Epithelial cell of proximal tubule (primary cell): ENCODE data around the gene PET100. TPM values are rescaled to one million over a fixed set of nuclear protein-coding genes. Genes with fewer than 3 reads are reported as not detected.

Experiments used
- DNase-seq: peaks from one replicate; pipeline ENCODE4 v3.0.0-alpha.2; 2011; ENCODE audit warnings: low read depth
- H3K4me3 ChIP-seq: 2 replicates; pipeline ENCODE4 v1.5.1; 2011; ENCODE audit warnings: low read depth, mild to moderate bottlenecking, low read length
- CTCF ChIP-seq: conservative IDR thresholded peaks from 2 replicates; pipeline ENCODE4 v1.5.1; 2012; ENCODE audit warnings: low read depth, mild to moderate bottlenecking, low read length
- total RNA-seq: library from RNA; depleted of rRNA; stranded (reverse); fragments of >200 nt; gene quantifications from 2 replicates; pipeline ENCODE4 v1.2.3, GENCODE V29; 2015

The PET100 gene
- total RNA-seq, 1 donor from 2014 or later = 62.7 TPM

- no peak for TF ChIP-seq CTCF
Observed at GRCh38 chr19:7635670-7636069, 6.1 kb downstream of the PET100 start.

GRCh38 chr19:7636317-7636690, 6.7 kb downstream of the PET100 start:
- no peak for DNase-seq
- no peak for TF ChIP-seq CTCF
- H3K4me3 ChIP-seq = peak overlapping the region; percentile 96

More at GRCh38 chr19:7635670-7636069, 6.1 kb downstream of the PET100 start:
- no peak overlapping the region for H3K4me3 ChIP-seq
- DNase-seq = no peak

GRCh38 chr19:7636691-7637373, 7.2 kb downstream of the PET100 start, which contains the start of gene STXBP2:
STXBP2 (plus strand) TSS chr19:7637110; CDS start chr19:7637150, 40 bp downstream.
- TF ChIP-seq CTCF = no peak
- peak within 1 kb of the TSS; percentile 96 for H3K4me3 ChIP-seq
- no peak for DNase-seq

GRCh38 chr19:7637374-7638256, 8.0 kb downstream of the PET100 start:
- H3K4me3 ChIP-seq = peak overlapping the region; percentile 96
- TF ChIP-seq CTCF = no peak
- DNase-seq = no peak

GRCh38 chr19:7638802-7639465, 9.3 kb downstream of the PET100 start:
- no peak overlapping the region for H3K4me3 ChIP-seq
- TF ChIP-seq CTCF = no peak
- no peak for DNase-seq

GRCh38 chr19:7639863-7640348, 10.3 kb downstream of the PET100 start:
- no peak for TF ChIP-seq CTCF
- no peak for DNase-seq
- no peak overlapping the region for H3K4me3 ChIP-seq
